MM.1S (cell line): Measurements from ENCODE around the gene CDH22.

ENCODE experiments used
- DNase-seq: peaks from one replicate; pipeline ENCODE4 v3.0.0-alpha.2; 2015
- H2AFZ ChIP-seq: fragments of 300-600 bp; sonication (generic); 2 replicates; pipeline ENCODE4 v1.6.0; 2016; ENCODE audit warnings: antibody characterized with exemption, low read length
- H3F3A ChIP-seq: fragments of 300-600 bp; sonication (generic); 2 replicates; pipeline ENCODE4 v1.6.1; 2016; ENCODE audit warnings: mild to moderate bottlenecking, antibody characterized with exemption, low read length, moderate library complexity, mixed read lengths; ENCODE audit not compliant: insufficient read depth
- H3K27ac ChIP-seq: fragments of 300-600 bp; sonication (generic); 2 replicates; pipeline ENCODE4 v1.5.1; 2016; ENCODE audit warnings: mild to moderate bottlenecking, low read length
- H3K27me3 ChIP-seq: fragments of 300-600 bp; sonication (generic); replicated peaks from 2 replicates; pipeline ENCODE4 v1.6.0; 2016; ENCODE audit warnings: low read length; ENCODE audit not compliant: insufficient read depth
- H3K36me3 ChIP-seq: fragments of 300-600 bp; sonication (generic); replicated peaks from 2 replicates; pipeline ENCODE4 v1.6.1; 2016; ENCODE audit warnings: mild to moderate bottlenecking, low read length, mixed read lengths; ENCODE audit not compliant: insufficient read depth
- H3K4me1 ChIP-seq: fragments of 300-600 bp; sonication (generic); 2 replicates; pipeline ENCODE4 v1.6.1; 2016; ENCODE audit warnings: low read length, mixed read lengths
- H3K4me2 ChIP-seq: fragments of 300-600 bp; sonication (generic); 2 replicates; pipeline ENCODE4 v1.6.0; 2016; ENCODE audit warnings: low read depth, low read length
- H3K4me3 ChIP-seq: fragments of 300-600 bp; sonication (generic); 2 replicates; pipeline ENCODE4 v1.5.1; 2016; ENCODE audit warnings: low read length, mixed read lengths
- H3K79me2 ChIP-seq: fragments of 300-600 bp; sonication (generic); 2 replicates; pipeline ENCODE4 v1.6.1; 2016; ENCODE audit warnings: mixed run types, low read length, mixed read lengths
- H3K9ac ChIP-seq: fragments of 300-600 bp; sonication (generic); 2 replicates; pipeline ENCODE4 v1.6.1; 2016; ENCODE audit warnings: low read length, mixed read lengths
- H3K9me2 ChIP-seq: fragments of 300-600 bp; sonication (generic); replicated peaks from 2 replicates; pipeline ENCODE4 v1.6.1; 2016; ENCODE audit warnings: mild to moderate bottlenecking, low read length, mixed read lengths; ENCODE audit not compliant: insufficient read depth
- H3K9me3 ChIP-seq: fragments of 300-600 bp; sonication (generic); replicated peaks from 2 replicates; pipeline ENCODE4 v1.6.1; 2016; ENCODE audit warnings: mild to moderate bottlenecking, low read length, mixed read lengths; ENCODE audit not compliant: insufficient read depth
- H4K20me1 ChIP-seq: fragments of 300-600 bp; sonication (generic); 2 replicates; pipeline ENCODE4 v1.6.1; 2016; ENCODE audit warnings: mild to moderate bottlenecking, low read length, moderate library complexity, mixed read lengths; ENCODE audit not compliant: insufficient read depth
- CTCF ChIP-seq: fragments of 300-600 bp; sonication (generic); IDR thresholded peaks from 2 replicates; pipeline ENCODE4 v1.5.1; 2016; ENCODE audit warnings: antibody characterized with exemption, low read length, mixed read lengths
- EZH2 ChIP-seq: fragments of 300-600 bp; sonication (generic); optimal IDR thresholded peaks from 2 replicates; pipeline ENCODE3; 2017; ENCODE audit warnings: low read depth, mild to moderate bottlenecking, antibody characterized with exemption, low read length, mixed read lengths
- EZH2phosphoT487 ChIP-seq: fragments of 300-600 bp; sonication (generic); IDR thresholded peaks from 2 replicates; pipeline ENCODE4 v1.6.1; 2018; ENCODE audit warnings: antibody characterized with exemption, low read length

CDH22 gene

GRCh38 chr20:46205349-46205748 lies 102.9 kb downstream of the CDH22 start:
- no peak for DNase-seq
- no peak overlapping the region for H3K9ac ChIP-seq
- H3F3A ChIP-seq, result no peaks in the 10 kb centered on the region
- peaks cover 12% of the 10 kb centered on the region for H3K4me1 ChIP-seq
- no peak overlapping the region for H3K4me3 ChIP-seq
- TF ChIP-seq EZH2, result no peak
- TF ChIP-seq EZH2phosphoT487, result no peak
- no peak for TF ChIP-seq CTCF
- H3K9me3 ChIP-seq, result no peaks in the 10 kb centered on the region
- peaks cover 70% of the 10 kb centered on the region for H3K27me3 ChIP-seq
- no peaks in the 10 kb centered on the region for H3K79me2 ChIP-seq
- H3K27ac ChIP-seq, result no peak overlapping the region
- no peak overlapping the region for H2AFZ ChIP-seq
- no peaks in the 10 kb centered on the region for H4K20me1 ChIP-seq
- H3K36me3 ChIP-seq, result no peaks in the 10 kb centered on the region
- no peaks in the 10 kb centered on the region for H3K9me2 ChIP-seq
- H3K4me2 ChIP-seq, result no peak overlapping the region

- Histone ChIP-seq H3K9ac (no peak overlapping the region), H2AFZ (no peak overlapping the region), H3K4me1 (peaks cover 12% of the 10 kb centered on the region), H3K4me3 (no peak overlapping the region), H3F3A (no peaks in the 10 kb centered on the region), H4K20me1 (no peaks in the 10 kb centered on the region), H3K27ac (no peak overlapping the region), H3K9me2 (no peaks in the 10 kb centered on the region), H3K27me3 (peaks cover 65% of the 10 kb centered on the region), H3K9me3 (no peaks in the 10 kb centered on the region), H3K4me2 (no peak overlapping the region), H3K79me2 (no peaks in the 10 kb centered on the region), H3K36me3 (no peaks in the 10 kb centered on the region)
- no peak for DNase-seq
- TF ChIP-seq EZH2 (no peak), CTCF (no peak), EZH2phosphoT487 (no peak)
Measured at GRCh38 chr20:46204594-46205186, 103.6 kb downstream of the CDH22 start.

GRCh38 chr20:46203510-46203837 lies 104.8 kb downstream of the CDH22 start:
- no peak for DNase-seq
- Histone ChIP-seq H4K20me1 (no peaks in the 10 kb centered on the region), H3K9me2 (no peaks in the 10 kb centered on the region), H3K9ac (no peak overlapping the region), H3K36me3 (no peaks in the 10 kb centered on the region), H3K4me2 (no peak overlapping the region), H3K27ac (no peak overlapping the region), H2AFZ (no peak overlapping the region), H3K4me1 (peaks cover 12% of the 10 kb centered on the region), H3K9me3 (no peaks in the 10 kb centered on the region), H3K27me3 (peaks cover 68% of the 10 kb centered on the region), H3K79me2 (no peaks in the 10 kb centered on the region), H3K4me3 (no peak overlapping the region), H3F3A (no peaks in the 10 kb centered on the region)
- TF ChIP-seq EZH2, result no peak
- TF ChIP-seq CTCF, result no peak
- no peak for TF ChIP-seq EZH2phosphoT487
